A549 (cell line): Measurements from ENCODE around the gene CKAP5.
A peak's percentile ranks its signal among the peaks of the same experiment; 100 is the strongest.

ENCODE experiments used
- CEBPB ChIP-seq, 2 experiments: fragments of >200 bp in 1 of 2; sonication (Bioruptor Twin) in 1 of 2; formaldehyde crosslinking in 1 of 2; IDR thresholded peaks; 2 replicates each; pipeline ENCODE4 v1.6.1; 2012 to 2016
- EP300 ChIP-seq, 2 experiments: fragments of >200 bp; sonication (Bioruptor Twin); formaldehyde crosslinking; IDR thresholded peaks; 2 replicates in 1 of 2; 3 replicates in 1 of 2; pipeline ENCODE4 v1.6.1; 2016 to 2017
- ESRRA ChIP-seq: fragments of 150-350 bp; IDR thresholded peaks from 2 replicates; pipeline ENCODE4 v1.6.1; 2014; ENCODE audit warnings: mild to moderate bottlenecking, low read length, borderline replicate concordance
- KDM1A ChIP-seq: fragments of 200-600 bp; sonication (generic); IDR thresholded peaks from 2 replicates; pipeline ENCODE4 v1.6.1; 2016; ENCODE audit warnings: low read depth, mild to moderate bottlenecking
- MAFK ChIP-seq: fragments of 450-650 bp; IDR thresholded peaks from 2 replicates; pipeline ENCODE4 v1.6.1; 2014; ENCODE audit not compliant: partially characterized antibody
- POLR2A ChIP-seq: IDR thresholded peaks from 2 replicates; pipeline ENCODE4 v1.6.1; 2012; ENCODE audit warnings: mild to moderate bottlenecking, low read length
- RAD21 ChIP-seq, 2 experiments: fragments of >200 bp in 1 of 2; sonication (Bioruptor Twin) in 1 of 2; formaldehyde crosslinking in 1 of 2; IDR thresholded peaks in 1 of 2; conservative IDR thresholded peaks in 1 of 2; 2 replicates in 1 of 2; 3 replicates in 1 of 2; pipeline ENCODE4 v1.6.1; 2012 to 2018; ENCODE audit warnings: inconsistent platforms in 1 of 2
- RFX5 ChIP-seq: fragments of 450-650 bp; IDR thresholded peaks from 2 replicates; pipeline ENCODE4 v1.7.1; 2014; ENCODE audit warnings: antibody characterized with exemption, mild to moderate bottlenecking, moderate library complexity
- TP53 ChIP-seq: fragments of 250-450 bp; sonication (Bioruptor Pico); IDR thresholded peaks from 2 replicates; pipeline ENCODE4 v1.5.0; 2021; ENCODE audit warnings: mild to moderate bottlenecking, moderate library complexity
- ZNF302 ChIP-seq: fragments of 250-450 bp; sonication (Bioruptor Pico); IDR thresholded peaks from 2 replicates; pipeline ENCODE4 v1.9.0; 2021; ENCODE audit warnings: inconsistent platforms, mild to moderate bottlenecking, moderate library complexity
- TF ChIP-seq, protein P1 (sequence below): IDR thresholded peaks from 2 replicates; pipeline ENCODE4 v1.6.1; 2012
- TF ChIP-seq, protein P2 (sequence below): fragments of >200 bp; sonication (Bioruptor Twin); formaldehyde crosslinking; IDR thresholded peaks from 3 replicates; pipeline ENCODE4 v1.5.1; 2016
- TF ChIP-seq, protein P3 (sequence below): fragments of 450-650 bp; IDR thresholded peaks from 2 replicates; pipeline ENCODE4 v1.6.1; 2014; ENCODE audit warnings: antibody characterized with exemption

DNA sequence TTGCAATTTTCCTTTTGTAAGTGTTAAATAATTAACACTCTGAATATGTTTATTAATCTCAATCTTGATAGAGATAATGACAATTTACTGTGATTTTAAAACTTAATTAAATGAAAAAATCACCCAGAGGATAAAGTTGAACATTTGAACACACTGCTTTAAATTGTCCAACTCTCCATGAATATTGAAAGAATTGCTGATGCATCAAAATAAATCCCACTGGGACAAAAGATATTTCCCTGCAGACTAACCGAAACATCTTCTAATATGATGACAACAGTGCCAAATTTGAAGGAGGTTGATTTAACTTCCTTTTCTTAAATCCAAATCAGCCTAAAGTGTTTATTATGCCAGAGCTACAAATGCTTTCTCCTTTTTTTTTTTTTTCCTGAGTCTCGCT, 79.4 kb downstream of the CKAP5 start:
- TF ChIP-seq CEBPB (IDR thresholded peaks at IDR 0.05) (no peak), POLR2A (no peak), ESRRA (no peak), KDM1A (no peak), EP300 (IDR thresholded peaks at IDR 0.05) (no peak), RFX5 (no peak), ZNF302 (CRISPR knock-in tag) (no peak), MAFK (peak; percentile 96), RAD21 (conservative IDR thresholded peaks at IDR 0.05 in 1 of 2, IDR thresholded peaks at IDR 0.05 in 1 of 2) (no peak), TP53 (CRISPR knock-in tag) (no peak)
- TF ChIP-seq, protein P1, sequence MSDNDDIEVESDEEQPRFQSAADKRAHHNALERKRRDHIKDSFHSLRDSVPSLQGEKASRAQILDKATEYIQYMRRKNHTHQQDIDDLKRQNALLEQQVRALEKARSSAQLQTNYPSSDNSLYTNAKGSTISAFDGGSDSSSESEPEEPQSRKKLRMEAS, result no peak
- TF ChIP-seq, protein P2, sequence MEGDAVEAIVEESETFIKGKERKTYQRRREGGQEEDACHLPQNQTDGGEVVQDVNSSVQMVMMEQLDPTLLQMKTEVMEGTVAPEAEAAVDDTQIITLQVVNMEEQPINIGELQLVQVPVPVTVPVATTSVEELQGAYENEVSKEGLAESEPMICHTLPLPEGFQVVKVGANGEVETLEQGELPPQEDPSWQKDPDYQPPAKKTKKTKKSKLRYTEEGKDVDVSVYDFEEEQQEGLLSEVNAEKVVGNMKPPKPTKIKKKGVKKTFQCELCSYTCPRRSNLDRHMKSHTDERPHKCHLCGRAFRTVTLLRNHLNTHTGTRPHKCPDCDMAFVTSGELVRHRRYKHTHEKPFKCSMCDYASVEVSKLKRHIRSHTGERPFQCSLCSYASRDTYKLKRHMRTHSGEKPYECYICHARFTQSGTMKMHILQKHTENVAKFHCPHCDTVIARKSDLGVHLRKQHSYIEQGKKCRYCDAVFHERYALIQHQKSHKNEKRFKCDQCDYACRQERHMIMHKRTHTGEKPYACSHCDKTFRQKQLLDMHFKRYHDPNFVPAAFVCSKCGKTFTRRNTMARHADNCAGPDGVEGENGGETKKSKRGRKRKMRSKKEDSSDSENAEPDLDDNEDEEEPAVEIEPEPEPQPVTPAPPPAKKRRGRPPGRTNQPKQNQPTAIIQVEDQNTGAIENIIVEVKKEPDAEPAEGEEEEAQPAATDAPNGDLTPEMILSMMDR, result no peak
- TF ChIP-seq, protein P3, sequence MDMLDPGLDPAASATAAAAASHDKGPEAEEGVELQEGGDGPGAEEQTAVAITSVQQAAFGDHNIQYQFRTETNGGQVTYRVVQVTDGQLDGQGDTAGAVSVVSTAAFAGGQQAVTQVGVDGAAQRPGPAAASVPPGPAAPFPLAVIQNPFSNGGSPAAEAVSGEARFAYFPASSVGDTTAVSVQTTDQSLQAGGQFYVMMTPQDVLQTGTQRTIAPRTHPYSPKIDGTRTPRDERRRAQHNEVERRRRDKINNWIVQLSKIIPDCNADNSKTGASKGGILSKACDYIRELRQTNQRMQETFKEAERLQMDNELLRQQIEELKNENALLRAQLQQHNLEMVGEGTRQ, result no peak
